ENCODE measurements around the gene DNAJC8. TPM values are rescaled to one million over a fixed set of nuclear protein-coding genes. Genes with fewer than 3 reads are reported as not detected.

Gene DNAJC8
- total RNA-seq, 3 donors from 2014 or later (not counting 1 experiment from before 2014, with no cell fraction given), result 85.3 to 85.9 (median 85.4) TPM

- Histone ChIP-seq H3K36me3 (ENCODE audit: control insufficient read depth, insufficient read depth, low read length) (peaks cover 6% of the 10 kb centered on the region), H3K27ac (ENCODE audit: low read length) (no peak overlapping the region), H3K4me1 (ENCODE audit: control insufficient read depth, insufficient read depth, low read length) (peaks cover 34% of the 10 kb centered on the region), H3K27me3 (ENCODE audit: control insufficient read depth, insufficient read depth, low read length) (no peaks in the 10 kb centered on the region), H3K4me3 (ENCODE audit: low read length) (no peak overlapping the region), H3K9me3 (ENCODE audit: control insufficient read depth, insufficient read depth, low read length) (no peaks in the 10 kb centered on the region)
- Mint-ChIP-seq H3K9me3 (no peaks in the 10 kb centered on the region), H3K36me3 (no peaks in the 10 kb centered on the region), H3K27ac (no peak overlapping the region), H3K4me3 (no peak overlapping the region), H3K4me1 (peaks cover 23% of the 10 kb centered on the region in 2 donors), H3K27me3 (ENCODE audit: low read depth in 2 of 2) (no peaks in the 10 kb centered on the region)
- DNase-seq, result no peak
- intact Hi-C loops (cut with micrococcal nuclease), result no loop called here
- WGBS (ENCODE audit: insufficient coverage), result 92% methylated on average over 9 of the region's 10 CpGs
- ATAC-seq, result no peak
- no peak for TF ChIP-seq CTCF (IDR thresholded peaks at IDR 0.05)
These were observed 8.9 kb upstream of the DNAJC8 start for GRCh38 chr1:28241638-28242241.

GRCh38 chr1:28240024-28240423, 7.2 kb upstream of the DNAJC8 start:
- ATAC-seq (no peak), DNase-seq (no peak)
- intact Hi-C loops (cut with micrococcal nuclease), result no loop called here
- Mint-ChIP-seq H3K4me3 (no peak overlapping the region), H3K36me3 (no peaks in the 10 kb centered on the region), H3K27me3 (ENCODE audit: low read depth in 2 of 2) (no peaks in the 10 kb centered on the region), H3K9me3 (no peaks in the 10 kb centered on the region), H3K27ac (no peak overlapping the region), H3K4me1 (peaks cover 14 to 16% of the 10 kb centered on the region in 2 donors)
- H3K4me3 ChIP-seq (ENCODE audit: low read length), result no peak overlapping the region
- H3K4me1 ChIP-seq (ENCODE audit: control insufficient read depth, insufficient read depth, low read length), result peaks cover 37% of the 10 kb centered on the region
- WGBS (ENCODE audit: insufficient coverage), result 95% methylated on average over 4 of the region's 4 CpGs
- TF ChIP-seq CTCF (IDR thresholded peaks at IDR 0.05), result no peak
- H3K27me3 ChIP-seq (ENCODE audit: control insufficient read depth, insufficient read depth, low read length), result no peaks in the 10 kb centered on the region
- peaks cover 6% of the 10 kb centered on the region for H3K36me3 ChIP-seq (ENCODE audit: control insufficient read depth, insufficient read depth, low read length)
- no peaks in the 10 kb centered on the region for H3K9me3 ChIP-seq (ENCODE audit: control insufficient read depth, insufficient read depth, low read length)
- H3K27ac ChIP-seq (ENCODE audit: low read length), result no peak overlapping the region

GRCh38 chr1:28239004-28239403, 6.2 kb upstream of the DNAJC8 start:
- intact Hi-C loops (cut with micrococcal nuclease), result no loop called here
- no peak overlapping the region for H3K27ac Mint-ChIP-seq
- Histone ChIP-seq H3K4me1 (ENCODE audit: control insufficient read depth, insufficient read depth, low read length) (peaks cover 27% of the 10 kb centered on the region), H3K36me3 (ENCODE audit: control insufficient read depth, insufficient read depth, low read length) (peaks cover 6% of the 10 kb centered on the region), H3K27me3 (ENCODE audit: control insufficient read depth, insufficient read depth, low read length) (no peaks in the 10 kb centered on the region), H3K4me3 (ENCODE audit: low read length) (no peak overlapping the region), H3K27ac (ENCODE audit: low read length) (no peak overlapping the region), H3K9me3 (ENCODE audit: control insufficient read depth, insufficient read depth, low read length) (no peaks in the 10 kb centered on the region)
- H3K4me3 Mint-ChIP-seq, result no peak overlapping the region
- no peak for TF ChIP-seq CTCF (IDR thresholded peaks at IDR 0.05)
- WGBS (ENCODE audit: insufficient coverage), result 94% methylated on average over 2 of the region's 2 CpGs
- DNase-seq (no peak), ATAC-seq (no peak)
- no peaks in the 10 kb centered on the region for H3K9me3 Mint-ChIP-seq
- H3K4me1 Mint-ChIP-seq, result peaks cover 6% of the 10 kb centered on the region in 2 donors
- no peaks in the 10 kb centered on the region for H3K36me3 Mint-ChIP-seq
- H3K27me3 Mint-ChIP-seq (ENCODE audit: low read depth in 2 of 2), result no peaks in the 10 kb centered on the region

Data from natural killer cell (primary cell).